Vagina (tissue), 2 donors: ENCODE data around the gene SST.

ENCODE experiments used
- CTCF ChIP-seq, 3 experiments: fragments of 450-650 bp in 2 of 3; fragments of 200-600 bp in 1 of 3; sonication (generic) in 1 of 3; IDR thresholded peaks; one replicate each; pipeline ENCODE4 v1.5.1; 2017 to 2019; ENCODE audit warnings: antibody characterized with exemption in 3 of 3, mild to moderate bottlenecking in 2 of 3, moderate library complexity in 2 of 3
- POLR2A ChIP-seq, 2 donors: fragments of 450-650 bp; IDR thresholded peaks; one replicate each; pipeline ENCODE4 v1.6.1; 2017; ENCODE audit warnings: antibody characterized with exemption in 2 of 2, mild to moderate bottlenecking in 2 of 2, moderate library complexity in 2 of 2
- POLR2AphosphoS5 ChIP-seq, 2 donors: sonication (generic); formaldehyde crosslinking; IDR thresholded peaks; one replicate each; pipeline ENCODE4 v1.9.0; 2017; ENCODE audit warnings: antibody characterized with exemption in 2 of 2, mild to moderate bottlenecking in 2 of 2, low read depth in 1 of 2; ENCODE audit not compliant: insufficient read depth in 1 of 2

- TF ChIP-seq CTCF (IDR thresholded peaks at IDR 0.05) (no peak), POLR2A (IDR thresholded peaks at IDR 0.05) (no peak), POLR2AphosphoS5 (IDR thresholded peaks at IDR 0.05; ENCODE audit: insufficient read depth in 1 of 2, low read depth in 1 of 2) (no peak)
Observed at GRCh38 chr3:187623285-187623814, 46.8 kb downstream of the SST start.
